HepG2 (cell line): ENCODE measurements around the gene LRIF1. TPM values are rescaled to one million over a fixed set of nuclear protein-coding genes. Genes with fewer than 3 reads are reported as not detected.
A peak's percentile ranks its signal among the peaks of the same experiment; 100 is the strongest.

Experiments
- AGO1 ChIP-seq: fragments of 200-400 bp; formaldehyde crosslinking; IDR thresholded peaks from 2 replicates; pipeline ENCODE4 v1.6.1; 2017; ENCODE audit warnings: mild to moderate bottlenecking, low read depth, low read length, moderate library complexity; ENCODE audit not compliant: poor library complexity, severe bottlenecking
- PITX1 ChIP-seq: sonication (generic); formaldehyde crosslinking; IDR thresholded peaks from 2 replicates; pipeline ENCODE4 v1.5.1; 2020; ENCODE audit warnings: mild to moderate bottlenecking, missing genetic modification reagents
- ZNF468 ChIP-seq: sonication (generic); formaldehyde crosslinking; IDR thresholded peaks from 2 replicates; pipeline ENCODE4 v1.8.0; 2022; ENCODE audit warnings: mild to moderate bottlenecking, moderate library complexity, missing genetic modification reagents
- ZNF607 ChIP-seq: sonication (generic); formaldehyde crosslinking; IDR thresholded peaks from 2 replicates; pipeline ENCODE4 v1.5.1; 2020; ENCODE audit warnings: missing genetic modification reagents, mild to moderate bottlenecking, borderline replicate concordance
- polyA plus RNA-seq, 8 experiments: library from polyadenylated mRNA; depleted of rRNA in 3 of 8; stranded (reverse) in 7 of 8; unstranded in 1 of 8; fragments of >200 nt; fragmentation: Illumina TruSeq in 4 of 8; extraction: Trizol in 4 of 8; gene quantifications; 2 replicates each; pipeline versions ENCODE4 v1.2.1 to v1.2.3, GENCODE V29; 2011 to 2016; ENCODE audit warnings: low read depth in 4 of 8, missing spikeins in 1 of 8, mixed read lengths in 1 of 8; ENCODE audit not compliant: insufficient read depth in 1 of 8
- total RNA-seq, 5 experiments: library from RNA; depleted of rRNA; stranded (reverse); fragments of >200 nt; fragmentation: Illumina TruSeq; extraction: Trizol; gene quantifications; 2 replicates each; pipeline ENCODE4 v1.2.3, GENCODE V29; 2016; ENCODE audit warnings: low read depth in 1 of 5
- TF ChIP-seq, protein P1 (sequence below): sonication (generic); formaldehyde crosslinking; IDR thresholded peaks from 2 replicates; pipeline ENCODE4 v1.4.0; 2020; ENCODE audit warnings: mild to moderate bottlenecking, missing genetic modification reagents
- TF ChIP-seq, protein P2 (sequence below): sonication (generic); formaldehyde crosslinking; conservative IDR thresholded peaks from 2 replicates; pipeline ENCODE4 v1.4.0; 2020; ENCODE audit warnings: mild to moderate bottlenecking, missing genetic modification reagents, moderate library complexity
- TF ChIP-seq, protein P3 (sequence below): sonication (generic); formaldehyde crosslinking; IDR thresholded peaks from one replicate; pipeline ENCODE4 v1.5.1; 2020; ENCODE audit warnings: mild to moderate bottlenecking, missing genetic modification reagents; ENCODE audit errors: not compliant biosample characterization
- TF ChIP-seq, protein P4 (sequence below): sonication (generic); formaldehyde crosslinking; IDR thresholded peaks from 2 replicates; pipeline ENCODE4 v1.8.1; 2023; ENCODE audit warnings: mild to moderate bottlenecking, inconsistent platforms, moderate library complexity, missing genetic modification reagents, borderline replicate concordance

The LRIF1 gene
- total and polyA plus RNA-seq, 2 of the 13 experiments (the other 11 are each of a cell fraction or from before 2014, with no cell fraction given) = 18.4 to 42.4 TPM

DNA sequence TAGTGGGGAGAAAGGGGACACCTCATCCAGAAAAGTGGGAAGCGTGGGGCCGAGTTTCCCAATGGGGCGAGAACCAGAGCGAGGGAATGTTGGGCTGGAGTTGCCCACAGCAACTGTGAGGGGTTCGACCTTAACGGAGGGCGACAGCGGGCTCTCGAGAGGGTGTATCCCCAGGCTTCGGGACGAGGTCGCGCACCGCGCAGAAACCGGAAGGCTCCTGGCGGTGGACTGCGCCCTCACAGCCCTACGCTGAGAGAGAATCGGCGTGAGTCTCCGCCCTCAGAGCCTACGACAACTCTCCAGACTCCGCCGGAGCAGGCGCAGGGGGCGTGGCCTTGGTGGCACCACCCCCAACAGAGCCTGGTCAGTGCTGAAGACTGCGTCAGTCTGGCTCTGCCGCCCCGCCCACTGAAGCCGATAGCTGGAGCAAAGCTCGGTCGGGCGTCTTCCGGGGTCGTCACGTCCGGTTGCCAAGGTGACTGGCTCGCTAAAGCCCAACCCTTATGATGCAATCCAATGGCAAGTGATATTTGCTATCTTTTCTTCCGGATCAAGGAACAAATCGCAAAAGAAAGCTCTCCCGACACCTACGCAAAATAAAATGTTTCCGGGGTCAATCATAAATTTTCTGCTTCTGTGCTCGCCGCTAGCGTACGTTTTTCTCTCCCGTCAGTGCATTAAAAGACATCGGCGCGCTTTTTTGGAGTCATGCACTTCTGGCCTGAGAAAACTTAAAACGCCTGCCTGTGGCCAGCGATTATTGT, at the start of gene LRIF1 (continued):
- TF ChIP-seq, protein P1, sequence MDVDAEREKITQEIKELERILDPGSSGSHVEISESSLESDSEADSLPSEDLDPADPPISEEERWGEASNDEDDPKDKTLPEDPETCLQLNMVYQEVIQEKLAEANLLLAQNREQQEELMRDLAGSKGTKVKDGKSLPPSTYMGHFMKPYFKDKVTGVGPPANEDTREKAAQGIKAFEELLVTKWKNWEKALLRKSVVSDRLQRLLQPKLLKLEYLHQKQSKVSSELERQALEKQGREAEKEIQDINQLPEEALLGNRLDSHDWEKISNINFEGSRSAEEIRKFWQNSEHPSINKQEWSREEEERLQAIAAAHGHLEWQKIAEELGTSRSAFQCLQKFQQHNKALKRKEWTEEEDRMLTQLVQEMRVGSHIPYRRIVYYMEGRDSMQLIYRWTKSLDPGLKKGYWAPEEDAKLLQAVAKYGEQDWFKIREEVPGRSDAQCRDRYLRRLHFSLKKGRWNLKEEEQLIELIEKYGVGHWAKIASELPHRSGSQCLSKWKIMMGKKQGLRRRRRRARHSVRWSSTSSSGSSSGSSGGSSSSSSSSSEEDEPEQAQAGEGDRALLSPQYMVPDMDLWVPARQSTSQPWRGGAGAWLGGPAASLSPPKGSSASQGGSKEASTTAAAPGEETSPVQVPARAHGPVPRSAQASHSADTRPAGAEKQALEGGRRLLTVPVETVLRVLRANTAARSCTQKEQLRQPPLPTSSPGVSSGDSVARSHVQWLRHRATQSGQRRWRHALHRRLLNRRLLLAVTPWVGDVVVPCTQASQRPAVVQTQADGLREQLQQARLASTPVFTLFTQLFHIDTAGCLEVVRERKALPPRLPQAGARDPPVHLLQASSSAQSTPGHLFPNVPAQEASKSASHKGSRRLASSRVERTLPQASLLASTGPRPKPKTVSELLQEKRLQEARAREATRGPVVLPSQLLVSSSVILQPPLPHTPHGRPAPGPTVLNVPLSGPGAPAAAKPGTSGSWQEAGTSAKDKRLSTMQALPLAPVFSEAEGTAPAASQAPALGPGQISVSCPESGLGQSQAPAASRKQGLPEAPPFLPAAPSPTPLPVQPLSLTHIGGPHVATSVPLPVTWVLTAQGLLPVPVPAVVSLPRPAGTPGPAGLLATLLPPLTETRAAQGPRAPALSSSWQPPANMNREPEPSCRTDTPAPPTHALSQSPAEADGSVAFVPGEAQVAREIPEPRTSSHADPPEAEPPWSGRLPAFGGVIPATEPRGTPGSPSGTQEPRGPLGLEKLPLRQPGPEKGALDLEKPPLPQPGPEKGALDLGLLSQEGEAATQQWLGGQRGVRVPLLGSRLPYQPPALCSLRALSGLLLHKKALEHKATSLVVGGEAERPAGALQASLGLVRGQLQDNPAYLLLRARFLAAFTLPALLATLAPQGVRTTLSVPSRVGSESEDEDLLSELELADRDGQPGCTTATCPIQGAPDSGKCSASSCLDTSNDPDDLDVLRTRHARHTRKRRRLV (CRISPR knock-in tag) = peak; percentile 66; the same call in 1 of the 2 replicates
- TF ChIP-seq, protein P2, sequence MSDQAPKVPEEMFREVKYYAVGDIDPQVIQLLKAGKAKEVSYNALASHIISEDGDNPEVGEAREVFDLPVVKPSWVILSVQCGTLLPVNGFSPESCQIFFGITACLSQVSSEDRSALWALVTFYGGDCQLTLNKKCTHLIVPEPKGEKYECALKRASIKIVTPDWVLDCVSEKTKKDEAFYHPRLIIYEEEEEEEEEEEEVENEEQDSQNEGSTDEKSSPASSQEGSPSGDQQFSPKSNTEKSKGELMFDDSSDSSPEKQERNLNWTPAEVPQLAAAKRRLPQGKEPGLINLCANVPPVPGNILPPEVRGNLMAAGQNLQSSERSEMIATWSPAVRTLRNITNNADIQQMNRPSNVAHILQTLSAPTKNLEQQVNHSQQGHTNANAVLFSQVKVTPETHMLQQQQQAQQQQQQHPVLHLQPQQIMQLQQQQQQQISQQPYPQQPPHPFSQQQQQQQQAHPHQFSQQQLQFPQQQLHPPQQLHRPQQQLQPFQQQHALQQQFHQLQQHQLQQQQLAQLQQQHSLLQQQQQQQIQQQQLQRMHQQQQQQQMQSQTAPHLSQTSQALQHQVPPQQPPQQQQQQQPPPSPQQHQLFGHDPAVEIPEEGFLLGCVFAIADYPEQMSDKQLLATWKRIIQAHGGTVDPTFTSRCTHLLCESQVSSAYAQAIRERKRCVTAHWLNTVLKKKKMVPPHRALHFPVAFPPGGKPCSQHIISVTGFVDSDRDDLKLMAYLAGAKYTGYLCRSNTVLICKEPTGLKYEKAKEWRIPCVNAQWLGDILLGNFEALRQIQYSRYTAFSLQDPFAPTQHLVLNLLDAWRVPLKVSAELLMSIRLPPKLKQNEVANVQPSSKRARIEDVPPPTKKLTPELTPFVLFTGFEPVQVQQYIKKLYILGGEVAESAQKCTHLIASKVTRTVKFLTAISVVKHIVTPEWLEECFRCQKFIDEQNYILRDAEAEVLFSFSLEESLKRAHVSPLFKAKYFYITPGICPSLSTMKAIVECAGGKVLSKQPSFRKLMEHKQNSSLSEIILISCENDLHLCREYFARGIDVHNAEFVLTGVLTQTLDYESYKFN (CRISPR knock-in tag) = 0 out of 2 replicates have a peak, but pooled peaks have one; percentile 11
- TF ChIP-seq ZNF468 (CRISPR knock-in tag) (no peak), AGO1 (no peak), ZNF607 (peak; percentile 11; the same call in 1 of the 2 replicates), PITX1 (peak; percentile 74)
- TF ChIP-seq, protein P3, sequence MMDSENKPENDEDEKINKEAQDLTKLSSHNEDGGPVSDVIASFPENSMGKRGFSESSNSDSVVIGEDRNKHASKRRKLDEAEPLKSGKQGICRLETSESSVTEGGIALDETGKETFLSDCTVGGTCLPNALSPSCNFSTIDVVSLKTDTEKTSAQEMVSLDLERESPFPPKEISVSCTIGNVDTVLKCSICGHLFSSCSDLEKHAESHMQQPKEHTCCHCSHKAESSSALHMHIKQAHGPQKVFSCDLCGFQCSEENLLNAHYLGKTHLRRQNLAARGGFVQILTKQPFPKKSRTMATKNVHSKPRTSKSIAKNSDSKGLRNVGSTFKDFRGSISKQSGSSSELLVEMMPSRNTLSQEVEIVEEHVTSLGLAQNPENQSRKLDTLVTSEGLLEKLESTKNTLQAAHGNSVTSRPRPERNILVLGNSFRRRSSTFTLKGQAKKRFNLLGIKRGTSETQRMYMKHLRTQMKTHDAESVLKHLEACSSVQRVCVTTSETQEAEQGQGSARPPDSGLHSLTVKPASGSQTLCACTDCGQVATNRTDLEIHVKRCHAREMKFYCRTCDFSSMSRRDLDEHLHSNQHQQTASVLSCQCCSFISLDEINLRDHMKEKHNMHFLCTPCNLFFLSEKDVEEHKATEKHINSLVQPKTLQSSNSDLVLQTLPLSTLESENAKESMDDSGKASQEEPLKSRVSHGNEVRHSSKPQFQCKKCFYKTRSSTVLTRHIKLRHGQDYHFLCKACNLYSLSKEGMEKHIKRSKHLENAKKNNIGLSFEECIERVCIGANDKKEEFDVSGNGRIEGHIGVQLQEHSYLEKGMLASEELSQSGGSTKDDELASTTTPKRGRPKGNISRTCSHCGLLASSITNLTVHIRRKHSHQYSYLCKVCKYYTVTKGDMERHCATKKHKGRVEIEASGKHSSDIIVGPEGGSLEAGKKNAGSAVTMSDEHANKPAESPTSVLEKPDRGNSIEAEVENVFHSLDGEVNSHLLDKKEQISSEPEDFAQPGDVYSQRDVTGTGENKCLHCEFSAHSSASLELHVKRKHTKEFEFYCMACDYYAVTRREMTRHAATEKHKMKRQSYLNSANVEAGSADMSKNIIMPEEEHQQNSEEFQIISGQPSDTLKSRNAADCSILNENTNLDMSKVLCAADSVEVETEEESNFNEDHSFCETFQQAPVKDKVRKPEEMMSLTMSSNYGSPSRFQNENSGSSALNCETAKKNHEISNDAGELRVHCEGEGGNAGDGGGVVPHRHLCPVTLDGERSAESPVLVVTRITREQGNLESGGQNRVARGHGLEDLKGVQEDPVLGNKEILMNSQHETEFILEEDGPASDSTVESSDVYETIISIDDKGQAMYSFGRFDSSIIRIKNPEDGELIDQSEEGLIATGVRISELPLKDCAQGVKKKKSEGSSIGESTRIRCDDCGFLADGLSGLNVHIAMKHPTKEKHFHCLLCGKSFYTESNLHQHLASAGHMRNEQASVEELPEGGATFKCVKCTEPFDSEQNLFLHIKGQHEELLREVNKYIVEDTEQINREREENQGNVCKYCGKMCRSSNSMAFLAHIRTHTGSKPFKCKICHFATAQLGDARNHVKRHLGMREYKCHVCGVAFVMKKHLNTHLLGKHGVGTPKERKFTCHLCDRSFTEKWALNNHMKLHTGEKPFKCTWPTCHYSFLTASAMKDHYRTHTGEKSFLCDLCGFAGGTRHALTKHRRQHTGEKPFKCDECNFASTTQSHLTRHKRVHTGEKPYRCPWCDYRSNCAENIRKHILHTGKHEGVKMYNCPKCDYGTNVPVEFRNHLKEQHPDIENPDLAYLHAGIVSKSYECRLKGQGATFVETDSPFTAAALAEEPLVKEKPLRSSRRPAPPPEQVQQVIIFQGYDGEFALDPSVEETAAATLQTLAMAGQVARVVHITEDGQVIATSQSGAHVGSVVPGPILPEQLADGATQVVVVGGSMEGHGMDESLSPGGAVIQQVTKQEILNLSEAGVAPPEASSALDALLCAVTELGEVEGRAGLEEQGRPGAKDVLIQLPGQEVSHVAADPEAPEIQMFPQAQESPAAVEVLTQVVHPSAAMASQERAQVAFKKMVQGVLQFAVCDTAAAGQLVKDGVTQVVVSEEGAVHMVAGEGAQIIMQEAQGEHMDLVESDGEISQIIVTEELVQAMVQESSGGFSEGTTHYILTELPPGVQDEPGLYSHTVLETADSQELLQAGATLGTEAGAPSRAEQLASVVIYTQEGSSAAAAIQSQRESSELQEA (CRISPR knock-in tag) = no peak
- TF ChIP-seq, protein P4, sequence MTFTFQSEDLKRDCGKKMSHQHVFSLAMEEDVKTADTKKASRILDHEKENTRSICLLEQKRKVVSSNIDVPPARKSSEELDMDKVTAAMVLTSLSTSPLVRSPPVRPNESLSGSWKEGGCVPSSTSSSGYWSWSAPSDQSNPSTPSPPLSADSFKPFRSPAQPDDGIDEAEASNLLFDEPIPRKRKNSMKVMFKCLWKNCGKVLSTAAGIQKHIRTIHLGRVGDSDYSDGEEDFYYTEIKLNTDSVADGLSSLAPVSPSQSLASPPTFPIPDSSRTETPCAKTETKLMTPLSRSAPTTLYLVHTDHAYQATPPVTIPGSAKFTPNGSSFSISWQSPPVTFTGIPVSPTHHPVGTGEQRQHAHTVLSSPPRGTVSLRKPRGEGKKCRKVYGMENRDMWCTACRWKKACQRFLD = peak; percentile 51; the same call in 1 of the 2 replicates
